Measurements from ENCODE around the gene PRSS21. TPM values are rescaled to one million over a fixed set of nuclear protein-coding genes. Genes with fewer than 3 reads are reported as not detected.

The PRSS21 gene
- total RNA-seq, 1 donor from 2014 or later, result 4.5 TPM

GRCh38 chr16:2831203-2831602, 14.2 kb downstream of the PRSS21 start:
- TF ChIP-seq, protein P1, sequence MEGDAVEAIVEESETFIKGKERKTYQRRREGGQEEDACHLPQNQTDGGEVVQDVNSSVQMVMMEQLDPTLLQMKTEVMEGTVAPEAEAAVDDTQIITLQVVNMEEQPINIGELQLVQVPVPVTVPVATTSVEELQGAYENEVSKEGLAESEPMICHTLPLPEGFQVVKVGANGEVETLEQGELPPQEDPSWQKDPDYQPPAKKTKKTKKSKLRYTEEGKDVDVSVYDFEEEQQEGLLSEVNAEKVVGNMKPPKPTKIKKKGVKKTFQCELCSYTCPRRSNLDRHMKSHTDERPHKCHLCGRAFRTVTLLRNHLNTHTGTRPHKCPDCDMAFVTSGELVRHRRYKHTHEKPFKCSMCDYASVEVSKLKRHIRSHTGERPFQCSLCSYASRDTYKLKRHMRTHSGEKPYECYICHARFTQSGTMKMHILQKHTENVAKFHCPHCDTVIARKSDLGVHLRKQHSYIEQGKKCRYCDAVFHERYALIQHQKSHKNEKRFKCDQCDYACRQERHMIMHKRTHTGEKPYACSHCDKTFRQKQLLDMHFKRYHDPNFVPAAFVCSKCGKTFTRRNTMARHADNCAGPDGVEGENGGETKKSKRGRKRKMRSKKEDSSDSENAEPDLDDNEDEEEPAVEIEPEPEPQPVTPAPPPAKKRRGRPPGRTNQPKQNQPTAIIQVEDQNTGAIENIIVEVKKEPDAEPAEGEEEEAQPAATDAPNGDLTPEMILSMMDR (IDR thresholded peaks at IDR 0.05; ENCODE audit: insufficient read depth, low read length, severe bottlenecking), result no peak
- Histone ChIP-seq H3K4me3 (ENCODE audit: low read depth, low read length) (no peak overlapping the region), H3K36me3 (ENCODE audit: control insufficient read depth, insufficient read depth, low read length) (no peaks in the 10 kb centered on the region), H3K27me3 (ENCODE audit: control insufficient read depth, insufficient read depth, low read length) (no peaks in the 10 kb centered on the region)
- no peak for DNase-seq (ENCODE audit: low read depth)
- FAIRE-seq, result no peak

DNA sequence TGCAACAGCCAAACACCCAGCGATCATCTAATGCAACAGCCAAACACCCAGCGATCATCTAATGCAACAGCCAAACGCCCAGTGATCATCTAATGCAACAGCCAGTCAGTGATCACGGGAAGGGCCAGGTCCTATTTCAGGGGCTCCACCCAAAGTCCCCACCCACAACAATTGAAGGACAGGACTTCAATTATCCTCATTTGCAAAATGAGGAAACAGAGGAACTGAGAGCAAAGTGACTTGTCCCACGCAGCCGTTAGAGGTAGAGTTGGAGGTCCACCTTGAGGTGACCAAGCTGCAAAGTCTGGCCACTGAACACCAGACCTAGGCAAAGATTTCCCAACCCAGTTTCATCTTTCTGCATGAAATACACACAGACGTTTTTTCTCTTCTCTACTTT, 16.7 kb downstream of the PRSS21 start:
- Histone ChIP-seq H3K4me3 (ENCODE audit: low read depth, low read length) (no peak overlapping the region), H3K36me3 (ENCODE audit: control insufficient read depth, insufficient read depth, low read length) (no peaks in the 10 kb centered on the region), H3K27me3 (ENCODE audit: control insufficient read depth, insufficient read depth, low read length) (no peaks in the 10 kb centered on the region)
- DNase-seq (ENCODE audit: low read depth), result no peak
- TF ChIP-seq, protein P1 (IDR thresholded peaks at IDR 0.05; ENCODE audit: insufficient read depth, low read length, severe bottlenecking), result no peak
- no peak for FAIRE-seq

GRCh38 chr16:2834968-2835367, 17.9 kb downstream of the PRSS21 start:
- H3K27me3 ChIP-seq (ENCODE audit: control insufficient read depth, insufficient read depth, low read length), result no peaks in the 10 kb centered on the region
- H3K4me3 ChIP-seq (ENCODE audit: low read depth, low read length), result no peak overlapping the region
- no peaks in the 10 kb centered on the region for H3K36me3 ChIP-seq (ENCODE audit: control insufficient read depth, insufficient read depth, low read length)
- TF ChIP-seq, protein P1 (IDR thresholded peaks at IDR 0.05; ENCODE audit: insufficient read depth, low read length, severe bottlenecking), result no peak
- FAIRE-seq (no peak), DNase-seq (ENCODE audit: low read depth) (no peak)

GRCh38 chr16:2835638-2836493, 18.8 kb downstream of the PRSS21 start:
- TF ChIP-seq, protein P1 (IDR thresholded peaks at IDR 0.05; ENCODE audit: insufficient read depth, low read length, severe bottlenecking), result no peak
- DNase-seq (ENCODE audit: low read depth), result peak; percentile 97
- Histone ChIP-seq H3K4me3 (ENCODE audit: low read depth, low read length) (peak overlapping the region; percentile 1), H3K27me3 (ENCODE audit: control insufficient read depth, insufficient read depth, low read length) (no peaks in the 10 kb centered on the region), H3K36me3 (ENCODE audit: control insufficient read depth, insufficient read depth, low read length) (no peaks in the 10 kb centered on the region)
- peak; percentile 100 for FAIRE-seq

DNA sequence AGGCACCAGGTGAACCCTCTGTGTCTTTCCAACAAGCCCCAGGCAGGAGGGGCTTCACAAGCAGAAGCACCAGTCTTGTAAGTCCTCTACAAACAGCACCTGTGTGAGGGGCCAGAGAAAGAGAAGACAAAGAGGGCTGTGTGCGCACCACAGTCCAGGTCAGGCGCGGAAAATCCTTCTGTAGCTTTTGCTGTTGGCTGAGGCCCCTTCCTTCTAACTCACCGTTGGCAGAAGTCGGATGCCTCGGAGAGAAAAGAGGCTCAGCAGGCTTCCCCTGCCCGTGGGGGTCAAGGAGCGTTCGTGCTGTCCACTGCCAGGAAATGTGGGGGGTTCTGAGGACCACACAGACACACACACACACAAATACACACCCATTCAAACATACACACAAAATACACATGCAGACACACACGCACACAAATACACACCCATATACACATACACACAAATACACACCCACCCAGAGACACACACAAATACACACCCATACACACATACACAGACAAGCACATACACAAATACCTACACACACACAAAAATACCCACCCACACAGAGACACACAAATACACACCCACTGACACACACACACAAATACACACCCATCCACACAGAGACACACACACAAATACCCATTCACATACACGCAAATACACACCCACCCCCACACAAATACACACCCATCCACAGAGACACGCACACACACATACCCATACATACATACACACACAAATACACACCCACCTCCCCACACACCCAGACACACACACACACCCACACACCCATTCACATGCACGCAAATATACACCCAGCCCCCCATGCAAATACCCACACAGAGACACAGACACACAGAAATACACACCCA, 19.8 kb downstream of the PRSS21 start:
- no peaks in the 10 kb centered on the region for H3K27me3 ChIP-seq (ENCODE audit: control insufficient read depth, insufficient read depth, low read length)
- no peaks in the 10 kb centered on the region for H3K36me3 ChIP-seq (ENCODE audit: control insufficient read depth, insufficient read depth, low read length)
- FAIRE-seq (peak; percentile 47), DNase-seq (ENCODE audit: low read depth) (no peak)
- no peak overlapping the region for H3K4me3 ChIP-seq (ENCODE audit: low read depth, low read length)
- TF ChIP-seq, protein P1 (IDR thresholded peaks at IDR 0.05; ENCODE audit: insufficient read depth, low read length, severe bottlenecking), result no peak
